GM18498 (cell line): ENCODE data around the gene TMEM198.

Experiments
- ATAC-seq: cut with Tn5 transposase; IDR thresholded peaks from one replicate; pipeline ENCODE4 v1.9.1; 2021; ENCODE audit warnings: mild to moderate bottlenecking, moderate library complexity; ENCODE audit not compliant: unreplicated experiment

Gene TMEM198

GRCh38 chr2:219543596-219544358 is at the start of gene TMEM198, which contains the start of gene CHPF:
Gene TMEM198, plus strand, starts transcription at chr2:219544028. Its CDS starts 700 bp downstream, at chr2:219544728.
Gene CHPF, minus strand, starts transcription at chr2:219543809. Its CDS starts 271 bp downstream, at chr2:219543538.
- peak; percentile 82 for ATAC-seq

- ATAC-seq, result no peak
These were observed 48.8 kb upstream of the TMEM198 start for GRCh38 chr2:219494952-219495530.

- no peak for ATAC-seq
These were observed 48.2 kb upstream of the TMEM198 start for GRCh38 chr2:219495531-219496122.

- no peak for ATAC-seq
These were observed 47.5 kb upstream of the TMEM198 start for GRCh38 chr2:219496247-219496824.

GRCh38 chr2:219496825-219497494 is 46.9 kb upstream of the TMEM198 start:
- ATAC-seq, result no peak

- ATAC-seq, result peak; percentile 23
These were observed 46.1 kb upstream of the TMEM198 start for GRCh38 chr2:219497495-219498279.

- peak; percentile 95 for ATAC-seq
These were observed 45.4 kb upstream of the TMEM198 start, which contains the start of gene GMPPA for GRCh38 chr2:219498280-219499057. Gene GMPPA, plus strand, starts transcription at chr2:219498891. Its CDS starts 1,085 bp downstream, at chr2:219499976.

GRCh38 chr2:219499058-219499307 is 44.8 kb upstream of the TMEM198 start:
- no peak for ATAC-seq

GRCh38 chr2:219499555-219499954 is 44.3 kb upstream of the TMEM198 start:
- no peak for ATAC-seq

GRCh38 chr2:219500135-219500534 is 43.7 kb upstream of the TMEM198 start:
- no peak for ATAC-seq

- ATAC-seq, result no peak
These were observed 42.0 kb upstream of the TMEM198 start for GRCh38 chr2:219501849-219502248.

- ATAC-seq, result no peak
These were observed 41.2 kb upstream of the TMEM198 start for GRCh38 chr2:219502618-219503017.

GRCh38 chr2:219505585-219505984 is 38.2 kb upstream of the TMEM198 start:
- ATAC-seq, result no peak

- no peak for ATAC-seq
These were observed 37.6 kb upstream of the TMEM198 start for GRCh38 chr2:219506153-219506801.

GRCh38 chr2:219506802-219507526 is 36.9 kb upstream of the TMEM198 start:
- ATAC-seq, result no peak

GRCh38 chr2:219507581-219508443 is 36.0 kb upstream of the TMEM198 start:
- ATAC-seq, result no peak

- no peak for ATAC-seq
These were observed 35.4 kb upstream of the TMEM198 start for GRCh38 chr2:219508444-219508734.
